Upper lobe of left lung (tissue), 4 donors: ENCODE data around the gene HNRNPK.

ENCODE experiments used
- CTCF ChIP-seq, 6 experiments: fragments of 450-650 bp in 4 of 6; fragments of 200-600 bp in 2 of 6; sonication (generic) in 2 of 6; IDR thresholded peaks; one replicate each; pipeline ENCODE4 v1.5.1; 2016 to 2019; ENCODE audit warnings: antibody characterized with exemption in 6 of 6
- POLR2AphosphoS5 ChIP-seq, 2 donors: sonication (generic); formaldehyde crosslinking; IDR thresholded peaks; one replicate each; pipeline ENCODE4 v1.5.1; 2017; ENCODE audit warnings: antibody characterized with exemption in 2 of 2

GRCh38 chr9:83940590-83941303 lies 39.3 kb downstream of the HNRNPK start:
- TF ChIP-seq CTCF (IDR thresholded peaks at IDR 0.05) (no peak), POLR2AphosphoS5 (IDR thresholded peaks at IDR 0.05) (no peak)
